Trophoblast cell (in vitro differentiated cells and primary cell): Measurements from ENCODE around the gene DLG2.

Experiments used
- DNase-seq, 2 donors: peaks; one replicate each; pipeline ENCODE4 v3.0.0-alpha.2; 2016
- H2AFZ ChIP-seq: 2 replicates; pipeline ENCODE4 v1.6.1; 2013; ENCODE audit warnings: low read length, moderate library complexity, mild to moderate bottlenecking; ENCODE audit not compliant: insufficient read depth, poor library complexity
- H2AK5ac ChIP-seq: 2 replicates; pipeline ENCODE4 v1.6.1; 2013; ENCODE audit warnings: mild to moderate bottlenecking, low read length
- H2BK120ac ChIP-seq: 2 replicates; pipeline ENCODE4 v1.6.1; 2013; ENCODE audit warnings: low read length, mild to moderate bottlenecking, moderate library complexity; ENCODE audit not compliant: insufficient read depth, poor library complexity
- H2BK12ac ChIP-seq: 2 replicates; pipeline ENCODE4 v1.6.1; 2013; ENCODE audit warnings: mild to moderate bottlenecking, low read length, moderate library complexity
- H2BK5ac ChIP-seq: 2 replicates; pipeline ENCODE4 v1.6.1; 2013; ENCODE audit warnings: low read length, low read depth, moderate library complexity, mild to moderate bottlenecking; ENCODE audit not compliant: poor library complexity
- H3K14ac ChIP-seq: 2 replicates; pipeline ENCODE4 v1.6.1; 2013; ENCODE audit warnings: mild to moderate bottlenecking, low read length
- H3K18ac ChIP-seq: 2 replicates; pipeline ENCODE4 v1.6.1; 2013; ENCODE audit warnings: mild to moderate bottlenecking, low read length
- H3K23ac ChIP-seq: 2 replicates; pipeline ENCODE4 v1.6.1; 2013; ENCODE audit warnings: low read length
- H3K27ac ChIP-seq: 2 replicates; pipeline ENCODE4 v1.5.1; 2013; ENCODE audit warnings: low read depth, mild to moderate bottlenecking, inconsistent platforms, low read length, moderate library complexity
- H3K27me3 ChIP-seq: 2 replicates; pipeline ENCODE4 v1.6.1; 2013; ENCODE audit warnings: inconsistent platforms, mild to moderate bottlenecking, low read length, moderate library complexity; ENCODE audit not compliant: insufficient read depth
- H3K36me3 ChIP-seq, 2 experiments: 1 replicate in 1 of 2; 2 replicates in 1 of 2; pipeline ENCODE4 v1.6.1; 2013; ENCODE audit warnings: low read length in 2 of 2, mild to moderate bottlenecking in 2 of 2, moderate library complexity in 1 of 2; ENCODE audit not compliant: insufficient read depth in 2 of 2, control insufficient read depth in 1 of 2
- H3K4ac ChIP-seq: 2 replicates; pipeline ENCODE4 v1.6.1; 2013; ENCODE audit warnings: low read depth, mild to moderate bottlenecking, low read length, moderate library complexity
- H3K4me1 ChIP-seq, 2 experiments: 1 replicate in 1 of 2; 2 replicates in 1 of 2; pipeline ENCODE4 v1.6.1; 2013; ENCODE audit warnings: low read length in 2 of 2, mild to moderate bottlenecking in 2 of 2, moderate library complexity in 1 of 2; ENCODE audit not compliant: insufficient read depth in 2 of 2, control insufficient read depth in 1 of 2
- H3K4me2 ChIP-seq: 2 replicates; pipeline ENCODE4 v1.6.1; 2013; ENCODE audit warnings: inconsistent platforms, mild to moderate bottlenecking, low read length, moderate library complexity
- H3K4me3 ChIP-seq: 2 replicates; pipeline ENCODE4 v1.5.1; 2013; ENCODE audit warnings: mild to moderate bottlenecking, low read depth, low read length, inconsistent platforms
- H3K79me1 ChIP-seq: one replicate; pipeline ENCODE4 v1.6.1; 2013; ENCODE audit warnings: low read length
- H3K79me2 ChIP-seq: 2 replicates; pipeline ENCODE4 v1.6.1; 2013; ENCODE audit warnings: low read length, mild to moderate bottlenecking; ENCODE audit not compliant: control insufficient read depth, insufficient read depth, poor library complexity
- H3K9ac ChIP-seq: 2 replicates; pipeline ENCODE4 v1.6.1; 2013; ENCODE audit warnings: mild to moderate bottlenecking, low read length
- H3K9me3 ChIP-seq: 2 replicates; pipeline ENCODE4 v1.6.1; 2013; ENCODE audit warnings: low read depth, mild to moderate bottlenecking, control low read depth, inconsistent platforms, low read length; ENCODE audit not compliant: insufficient read depth
- H4K12ac ChIP-seq: 2 replicates; pipeline ENCODE4 v1.6.1; 2013; ENCODE audit warnings: low read depth, mild to moderate bottlenecking, low read length, moderate library complexity
- H4K8ac ChIP-seq: 2 replicates; pipeline ENCODE4 v1.6.1; 2013; ENCODE audit warnings: low read depth, mild to moderate bottlenecking, low read length, moderate library complexity
- H4K91ac ChIP-seq: one replicate; pipeline ENCODE4 v1.6.1; 2013; ENCODE audit warnings: low read depth, mild to moderate bottlenecking, low read length, moderate library complexity
- WGBS: extraction: QIAGEN DNeasy Blood & Tissue Kit; methylation state at CpG from one replicate; pipeline ENCODE4 v1.1.7; 2013; ENCODE audit warnings: missing lambda C conversion rate; ENCODE audit not compliant: insufficient read length, insufficient coverage; ENCODE audit errors: extremely low coverage; 5-methylcytosine and 5-hydroxymethylcytosine counted together

DLG2 gene

GRCh38 chr11:83784419-83784818, 1842.7 kb downstream of the DLG2 start:
- no peak overlapping the region for H2AK5ac ChIP-seq
- H3K4ac ChIP-seq, result no peak overlapping the region
- H3K23ac ChIP-seq, result no peak overlapping the region
- no peak overlapping the region for H2AFZ ChIP-seq
- no peak overlapping the region for H3K27ac ChIP-seq
- H3K36me3 ChIP-seq, result no peaks in the 10 kb centered on the region
- H3K9me3 ChIP-seq, result no peaks in the 10 kb centered on the region
- H2BK12ac ChIP-seq, result no peak overlapping the region
- H3K4me3 ChIP-seq, result no peak overlapping the region
- no peak overlapping the region for H4K12ac ChIP-seq
- H3K79me2 ChIP-seq, result no peaks in the 10 kb centered on the region
- H2BK120ac ChIP-seq, result no peak overlapping the region
- H3K4me2 ChIP-seq, result no peak overlapping the region
- WGBS, result no CpG with 5 or more reads among the region's 1 CpG
- DNase-seq, result no peak
- H3K18ac ChIP-seq, result no peak overlapping the region
- H4K91ac ChIP-seq, result no peak overlapping the region
- no peak overlapping the region for H4K8ac ChIP-seq
- H3K79me1 ChIP-seq, result no peaks in the 10 kb centered on the region
- no peaks in the 10 kb centered on the region for H3K4me1 ChIP-seq
- H3K27me3 ChIP-seq, result no peaks in the 10 kb centered on the region
- no peak overlapping the region for H3K9ac ChIP-seq
- no peak overlapping the region for H2BK5ac ChIP-seq
- H3K14ac ChIP-seq, result no peak overlapping the region

GRCh38 chr11:83782329-83782728, 1844.8 kb downstream of the DLG2 start:
- no peak overlapping the region for H3K4ac ChIP-seq
- no CpG with 5 or more reads among the region's 1 CpG for WGBS
- H2BK120ac ChIP-seq, result no peak overlapping the region
- H3K27me3 ChIP-seq, result no peaks in the 10 kb centered on the region
- H3K14ac ChIP-seq, result no peak overlapping the region
- H2AK5ac ChIP-seq, result no peak overlapping the region
- no peak overlapping the region for H4K12ac ChIP-seq
- no peak overlapping the region for H3K9ac ChIP-seq
- H3K79me1 ChIP-seq, result no peaks in the 10 kb centered on the region
- no peak overlapping the region for H3K4me2 ChIP-seq
- no peak overlapping the region for H2BK5ac ChIP-seq
- DNase-seq, result no peak
- H3K9me3 ChIP-seq, result no peaks in the 10 kb centered on the region
- no peak overlapping the region for H3K4me3 ChIP-seq
- no peak overlapping the region for H3K23ac ChIP-seq
- H3K36me3 ChIP-seq, result no peaks in the 10 kb centered on the region
- no peak overlapping the region for H4K8ac ChIP-seq
- H2BK12ac ChIP-seq, result no peak overlapping the region
- no peak overlapping the region for H3K18ac ChIP-seq
- no peaks in the 10 kb centered on the region for H3K79me2 ChIP-seq
- no peaks in the 10 kb centered on the region for H3K4me1 ChIP-seq
- H4K91ac ChIP-seq, result no peak overlapping the region
- no peak overlapping the region for H3K27ac ChIP-seq
- H2AFZ ChIP-seq, result no peak overlapping the region

- no peak overlapping the region for H2BK120ac ChIP-seq
- H3K9me3 ChIP-seq, result no peaks in the 10 kb centered on the region
- no peak overlapping the region for H3K23ac ChIP-seq
- H3K27ac ChIP-seq, result no peak overlapping the region
- H2BK12ac ChIP-seq, result no peak overlapping the region
- H3K4me1 ChIP-seq, result peaks cover 0 to 1% of the 10 kb centered on the region in 2 experiments
- H2AFZ ChIP-seq, result no peak overlapping the region
- no CpG with 5 or more reads among the region's 4 CpGs for WGBS
- H3K14ac ChIP-seq, result no peak overlapping the region
- no peaks in the 10 kb centered on the region for H3K79me1 ChIP-seq
- H3K9ac ChIP-seq, result no peak overlapping the region
- H3K18ac ChIP-seq, result no peak overlapping the region
- H4K8ac ChIP-seq, result no peak overlapping the region
- no peaks in the 10 kb centered on the region for H3K79me2 ChIP-seq
- DNase-seq, result peak in 1 of 2 donors; percentile 67
- H3K4ac ChIP-seq, result no peak overlapping the region
- no peak overlapping the region for H4K91ac ChIP-seq
- H2AK5ac ChIP-seq, result no peak overlapping the region
- H3K4me2 ChIP-seq, result no peak overlapping the region
- H3K27me3 ChIP-seq, result no peaks in the 10 kb centered on the region
- H2BK5ac ChIP-seq, result no peak overlapping the region
- H3K4me3 ChIP-seq, result no peak overlapping the region
- H3K36me3 ChIP-seq, result no peaks in the 10 kb centered on the region
- H4K12ac ChIP-seq, result no peak overlapping the region
These were observed 1847.3 kb downstream of the DLG2 start for GRCh38 chr11:83779876-83780275.

GRCh38 chr11:83778596-83778995, 1848.5 kb downstream of the DLG2 start:
- Histone ChIP-seq H2BK120ac (no peak overlapping the region), H4K8ac (no peak overlapping the region), H2BK12ac (no peak overlapping the region), H3K4me3 (no peak overlapping the region), H4K91ac (no peak overlapping the region), H3K27me3 (no peaks in the 10 kb centered on the region), H3K23ac (no peak overlapping the region), H3K18ac (no peak overlapping the region), H2BK5ac (no peak overlapping the region), H3K27ac (no peak overlapping the region), H3K9me3 (no peaks in the 10 kb centered on the region), H3K79me1 (no peaks in the 10 kb centered on the region), H2AK5ac (no peak overlapping the region), H3K4ac (no peak overlapping the region), H3K36me3 (no peaks in the 10 kb centered on the region), H3K4me1 (peaks cover 0 to 1% of the 10 kb centered on the region in 2 experiments), H3K4me2 (no peak overlapping the region), H2AFZ (no peak overlapping the region), H3K14ac (no peak overlapping the region), H3K9ac (no peak overlapping the region), H4K12ac (no peak overlapping the region), H3K79me2 (no peaks in the 10 kb centered on the region)
- no CpG with 5 or more reads among the region's 2 CpGs for WGBS
- peak in 1 of 2 donors; percentile 37 for DNase-seq
